PC-9 (cell line): ENCODE data around the gene STPG1. TPM values are rescaled to one million over a fixed set of nuclear protein-coding genes. Genes with fewer than 3 reads are reported as not detected.

Experiments
- BruUV-seq: library from RNA; stranded (reverse); fragments of 400-500 nt; replicated peaks from 2 replicates; lab custom pipeline; 2021; lab: Mats Ljungman, UMichigan
- CTCF ChIA-PET: fragments of 300-600 bp; sonication (Branson Sonifier 250); formaldehyde crosslinking; loops from one replicate; lab custom pipeline; 2022; ENCODE audit warnings: antibody characterized with exemption; lab: Charles Lee
- POLR2A ChIA-PET: fragments of 300-600 bp; sonication (Branson Sonifier 250); formaldehyde crosslinking; loops from one replicate; lab custom pipeline; 2022; ENCODE audit warnings: antibody characterized with exemption; ENCODE audit not compliant: unreplicated experiment; lab: Charles Lee
- DNase-seq, 2 experiments: peaks; one replicate each; pipeline versions ENCODE4 v3.0.0 to v3.0.0-alpha.2; 2015 to 2022; ENCODE audit warnings: mixed read lengths in 1 of 2
- H2AFZ ChIP-seq: fragments of 200-600 bp; sonication (generic); 2 replicates; pipeline ENCODE4 v1.8.1; 2017; ENCODE audit warnings: antibody characterized with exemption
- H3F3A ChIP-seq: fragments of 200-600 bp; sonication (generic); 2 replicates; pipeline ENCODE4 v1.8.1; 2017; ENCODE audit warnings: antibody characterized with exemption, mild to moderate bottlenecking, low read depth; ENCODE audit not compliant: insufficient read depth
- H3K27ac ChIP-seq: fragments of 200-600 bp; sonication (generic); 2 replicates; pipeline ENCODE4 v1.6.1; 2016; ENCODE audit warnings: mixed run types
- H3K27me3 ChIP-seq: fragments of 200-600 bp; sonication (generic); 2 replicates; pipeline ENCODE4 v1.6.1; 2016; ENCODE audit warnings: low read depth, mixed run types; ENCODE audit not compliant: insufficient read depth
- H3K36me3 ChIP-seq: fragments of 200-600 bp; sonication (generic); 2 replicates; pipeline ENCODE4 v1.6.1; 2016; ENCODE audit warnings: low read depth, mixed run types
- H3K4me1 ChIP-seq: fragments of 200-600 bp; sonication (generic); replicated peaks from 2 replicates; pipeline ENCODE4 v1.6.1; 2016; ENCODE audit warnings: mixed run types; ENCODE audit not compliant: insufficient read depth
- H3K4me2 ChIP-seq: fragments of 200-600 bp; sonication (generic); 2 replicates; pipeline ENCODE4 v1.6.1; 2017; ENCODE audit warnings: mixed run types
- H3K4me3 ChIP-seq: fragments of 200-600 bp; sonication (generic); 2 replicates; pipeline ENCODE4 v1.6.1; 2016; ENCODE audit warnings: mixed run types
- H3K79me2 ChIP-seq: fragments of 200-600 bp; sonication (generic); 2 replicates; pipeline ENCODE4 v1.6.1; 2017; ENCODE audit warnings: low read depth, mixed run types
- H3K9me2 ChIP-seq: fragments of 200-600 bp; sonication (generic); 2 replicates; pipeline ENCODE4 v1.8.1; 2017; ENCODE audit warnings: mild to moderate bottlenecking; ENCODE audit not compliant: insufficient read depth
- H3K9me3 ChIP-seq: fragments of 200-600 bp; sonication (generic); 2 replicates; pipeline ENCODE4 v1.8.1; 2016; ENCODE audit warnings: low read depth; ENCODE audit not compliant: insufficient read depth
- H4K20me1 ChIP-seq: fragments of 200-600 bp; sonication (generic); 2 replicates; pipeline ENCODE4 v1.8.1; 2017; ENCODE audit not compliant: insufficient read depth
- EZH2 ChIP-seq: fragments of 200-600 bp; sonication (generic); IDR thresholded peaks from 2 replicates; pipeline ENCODE4 v1.8.0; 2017; ENCODE audit warnings: antibody characterized with exemption, low read depth
- intact Hi-C: fragments of 100-400 bp; cut with micrococcal nuclease; formaldehyde crosslinking; loops from one replicate; pipeline ENCODE4 v1.10.0; 2022; ENCODE audit not compliant: unreplicated experiment
- total RNA-seq: library from RNA; stranded (reverse); gene quantifications from 2 replicates; pipeline ENCODE4 v1.2.3, GENCODE V29; 2021
- TF ChIP-seq, protein P1 (sequence below): fragments of 200-600 bp; sonication (generic); conservative IDR thresholded peaks from 2 replicates; pipeline ENCODE4 v1.6.1; 2017; ENCODE audit warnings: mixed run types, antibody characterized with exemption, mild to moderate bottlenecking, moderate library complexity

STPG1 gene
- total RNA-seq, 1 experiment from 2014 or later = 11.4 TPM

DNA sequence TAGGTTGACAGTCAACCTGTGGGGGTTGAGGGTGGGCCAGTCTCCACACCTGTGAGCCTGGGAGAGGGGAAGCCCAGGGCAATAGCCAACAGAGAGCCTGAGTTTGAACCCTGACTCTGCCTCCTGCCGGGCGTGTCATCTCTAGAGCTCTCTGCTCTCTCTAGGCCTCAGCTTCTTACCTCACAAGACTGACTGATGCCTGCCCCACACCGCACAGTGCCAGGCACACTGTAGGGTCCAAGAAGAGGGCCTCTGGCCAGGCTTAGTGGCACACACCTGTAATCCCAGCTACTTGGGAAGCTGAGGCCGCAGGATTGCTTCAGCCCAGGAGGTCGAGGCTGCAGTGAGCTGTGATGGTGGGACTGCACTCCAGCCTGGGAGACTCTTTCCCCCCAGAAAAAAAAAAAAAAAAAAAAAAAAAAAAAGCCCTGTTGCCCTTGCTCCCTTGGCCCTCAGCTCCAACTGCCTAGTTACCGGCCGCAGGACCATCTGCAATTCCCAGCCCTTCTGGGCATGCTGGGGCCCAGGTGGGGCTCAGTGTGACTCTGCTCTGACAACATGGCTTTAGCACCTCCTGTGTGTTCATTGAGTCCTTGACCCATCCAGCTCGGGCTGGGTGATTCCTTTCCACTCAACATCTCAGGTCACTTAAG lies 69.4 kb downstream of the STPG1 start:
- H3K4me2 ChIP-seq = no peak overlapping the region
- no peaks in the 10 kb centered on the region for H3K4me1 ChIP-seq
- CTCF ChIA-PET = no interaction called here
- TF ChIP-seq EZH2 = no peak
- TF ChIP-seq, protein P1, sequence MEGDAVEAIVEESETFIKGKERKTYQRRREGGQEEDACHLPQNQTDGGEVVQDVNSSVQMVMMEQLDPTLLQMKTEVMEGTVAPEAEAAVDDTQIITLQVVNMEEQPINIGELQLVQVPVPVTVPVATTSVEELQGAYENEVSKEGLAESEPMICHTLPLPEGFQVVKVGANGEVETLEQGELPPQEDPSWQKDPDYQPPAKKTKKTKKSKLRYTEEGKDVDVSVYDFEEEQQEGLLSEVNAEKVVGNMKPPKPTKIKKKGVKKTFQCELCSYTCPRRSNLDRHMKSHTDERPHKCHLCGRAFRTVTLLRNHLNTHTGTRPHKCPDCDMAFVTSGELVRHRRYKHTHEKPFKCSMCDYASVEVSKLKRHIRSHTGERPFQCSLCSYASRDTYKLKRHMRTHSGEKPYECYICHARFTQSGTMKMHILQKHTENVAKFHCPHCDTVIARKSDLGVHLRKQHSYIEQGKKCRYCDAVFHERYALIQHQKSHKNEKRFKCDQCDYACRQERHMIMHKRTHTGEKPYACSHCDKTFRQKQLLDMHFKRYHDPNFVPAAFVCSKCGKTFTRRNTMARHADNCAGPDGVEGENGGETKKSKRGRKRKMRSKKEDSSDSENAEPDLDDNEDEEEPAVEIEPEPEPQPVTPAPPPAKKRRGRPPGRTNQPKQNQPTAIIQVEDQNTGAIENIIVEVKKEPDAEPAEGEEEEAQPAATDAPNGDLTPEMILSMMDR = no peak
- POLR2A ChIA-PET = no interaction called here
- no peaks in the 10 kb centered on the region for H3K36me3 ChIP-seq
- DNase-seq = no peak
- no peaks in the 10 kb centered on the region for H4K20me1 ChIP-seq
- no peaks in the 10 kb centered on the region for H3K79me2 ChIP-seq
- intact Hi-C loops = no loop called here
- no peak overlapping the region for H3K4me3 ChIP-seq
- H3F3A ChIP-seq = no peaks in the 10 kb centered on the region
- no peaks in the 10 kb centered on the region for H3K9me2 ChIP-seq
- no peaks in the 10 kb centered on the region for H3K9me3 ChIP-seq
- H2AFZ ChIP-seq = no peak overlapping the region
- no TSS peak for BruUV-seq
- no peaks in the 10 kb centered on the region for H3K27me3 ChIP-seq
- H3K27ac ChIP-seq = no peak overlapping the region

DNA sequence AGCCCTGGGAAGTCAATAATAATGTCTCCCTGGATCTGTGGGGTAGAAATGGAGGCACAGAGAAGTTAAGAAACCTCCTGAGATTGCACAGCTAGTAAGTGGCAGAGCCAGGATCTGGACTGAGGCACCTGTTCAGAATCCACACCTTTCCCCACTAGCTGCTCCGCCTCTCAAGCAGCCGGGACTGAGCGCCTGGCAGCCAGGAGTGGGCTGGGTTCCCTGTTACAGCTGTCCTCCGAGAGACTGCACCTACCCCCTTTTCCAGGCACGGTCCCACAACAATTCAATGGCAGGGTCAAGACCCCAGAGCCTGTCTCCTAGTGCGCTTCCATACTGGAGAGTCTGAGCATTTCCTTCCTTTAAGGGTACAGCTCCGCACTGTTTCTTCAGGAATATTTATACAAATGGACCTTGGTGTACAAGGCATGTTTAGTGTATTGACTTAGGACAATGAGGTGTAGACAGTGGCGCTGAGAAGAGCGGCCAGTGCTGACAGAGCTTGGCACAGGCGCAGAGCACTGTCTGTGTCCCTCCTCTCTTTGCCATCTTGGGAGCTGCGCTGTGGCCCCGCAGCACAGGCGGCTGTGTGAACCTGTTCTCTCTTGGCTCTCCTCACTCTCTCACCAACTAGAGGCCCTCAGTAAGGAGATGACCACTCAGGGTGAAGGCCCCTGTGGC lies 70.0 kb downstream of the STPG1 start:
- no peak for TF ChIP-seq EZH2
- TF ChIP-seq, protein P1 = no peak
- no peaks in the 10 kb centered on the region for H3K4me1 ChIP-seq

GRCh38 chr1:24341260-24341659 lies 72.3 kb downstream of the STPG1 start:
- H3K4me3 ChIP-seq = no peak overlapping the region
- no peaks in the 10 kb centered on the region for H3K9me2 ChIP-seq
- no peaks in the 10 kb centered on the region for H3K36me3 ChIP-seq
- no peaks in the 10 kb centered on the region for H3K9me3 ChIP-seq
- CTCF ChIA-PET = no interaction called here
- no peaks in the 10 kb centered on the region for H3F3A ChIP-seq
- H3K4me2 ChIP-seq = no peak overlapping the region
- H2AFZ ChIP-seq = no peak overlapping the region
- H3K27ac ChIP-seq = no peak overlapping the region
- H3K27me3 ChIP-seq = no peaks in the 10 kb centered on the region
- POLR2A ChIA-PET = no interaction called here
- intact Hi-C loops = no loop called here
- DNase-seq = no peak
- H4K20me1 ChIP-seq = no peaks in the 10 kb centered on the region
- H3K4me1 ChIP-seq = no peaks in the 10 kb centered on the region
- H3K79me2 ChIP-seq = no peaks in the 10 kb centered on the region
- TF ChIP-seq EZH2 = no peak
- TF ChIP-seq, protein P1 = no peak
- no TSS peak for BruUV-seq

More for the DNA sequence above, 70.0 kb downstream of the STPG1 start:
- Histone ChIP-seq H3K4me2 (no peak overlapping the region), H3K79me2 (no peaks in the 10 kb centered on the region), H3K27ac (no peak overlapping the region), H3F3A (no peaks in the 10 kb centered on the region), H2AFZ (no peak overlapping the region), H3K9me2 (no peaks in the 10 kb centered on the region), H4K20me1 (no peaks in the 10 kb centered on the region), H3K4me3 (no peak overlapping the region), H3K9me3 (no peaks in the 10 kb centered on the region), H3K36me3 (no peaks in the 10 kb centered on the region), H3K27me3 (no peaks in the 10 kb centered on the region)
- ChIA-PET CTCF (no interaction called here), POLR2A (no interaction called here)
- no TSS peak for BruUV-seq
- intact Hi-C loops = no loop called here
- no peak for DNase-seq
